ENCODE measurements around the gene CTNNAL1. TPM values are rescaled to one million over a fixed set of nuclear protein-coding genes. Genes with fewer than 3 reads are reported as not detected.

Gene CTNNAL1
- total RNA-seq, 1 donor from 2014 or later: 69.4 TPM

DNA sequence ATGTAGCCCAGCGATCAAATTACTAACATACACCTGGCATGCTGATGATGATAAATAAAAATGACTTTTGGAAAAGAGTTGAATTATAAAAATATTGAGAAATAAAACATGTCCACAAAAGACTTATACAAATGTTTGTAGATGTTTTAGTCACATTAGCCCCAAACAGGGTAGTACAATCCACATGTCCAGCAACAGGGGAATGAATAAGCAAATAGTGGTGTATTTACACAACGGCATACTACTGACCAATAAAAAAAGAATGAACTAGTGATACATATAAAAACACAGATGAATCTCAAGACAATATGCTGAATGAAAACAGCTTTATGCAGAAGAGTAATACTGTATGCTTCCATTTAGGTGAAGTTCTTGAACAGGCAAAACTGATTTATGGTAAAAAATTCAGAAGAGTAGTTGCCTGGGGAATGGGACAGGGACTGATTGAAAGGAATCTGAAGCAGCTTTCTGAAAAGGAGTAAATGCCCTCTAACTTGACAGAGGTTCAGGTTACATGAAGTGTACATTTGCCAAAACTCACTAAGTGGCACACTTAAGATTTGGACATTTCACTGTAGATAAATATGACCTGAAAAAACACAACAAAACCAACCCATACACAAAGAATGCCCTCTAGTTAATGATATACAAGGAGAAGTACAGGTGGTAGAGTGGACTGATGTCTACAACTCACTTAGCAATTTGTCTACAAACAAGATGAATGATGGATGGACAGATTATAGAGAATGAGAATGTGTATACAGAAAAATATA, 115.8 kb downstream of the CTNNAL1 start:
- DNase-seq (no peak), ATAC-seq (no peak)
- Histone ChIP-seq H3K4me3 (no peak overlapping the region), H3K9me3 (no peaks in the 10 kb centered on the region), H3K27ac (no peak overlapping the region), H3K4me1 (no peaks in the 10 kb centered on the region), H3K36me3 (peaks cover 96% of the 10 kb centered on the region), H3K27me3 (no peaks in the 10 kb centered on the region)
- intact Hi-C loops (cut with DNase I): no loop called here
- TF ChIP-seq, protein P1, sequence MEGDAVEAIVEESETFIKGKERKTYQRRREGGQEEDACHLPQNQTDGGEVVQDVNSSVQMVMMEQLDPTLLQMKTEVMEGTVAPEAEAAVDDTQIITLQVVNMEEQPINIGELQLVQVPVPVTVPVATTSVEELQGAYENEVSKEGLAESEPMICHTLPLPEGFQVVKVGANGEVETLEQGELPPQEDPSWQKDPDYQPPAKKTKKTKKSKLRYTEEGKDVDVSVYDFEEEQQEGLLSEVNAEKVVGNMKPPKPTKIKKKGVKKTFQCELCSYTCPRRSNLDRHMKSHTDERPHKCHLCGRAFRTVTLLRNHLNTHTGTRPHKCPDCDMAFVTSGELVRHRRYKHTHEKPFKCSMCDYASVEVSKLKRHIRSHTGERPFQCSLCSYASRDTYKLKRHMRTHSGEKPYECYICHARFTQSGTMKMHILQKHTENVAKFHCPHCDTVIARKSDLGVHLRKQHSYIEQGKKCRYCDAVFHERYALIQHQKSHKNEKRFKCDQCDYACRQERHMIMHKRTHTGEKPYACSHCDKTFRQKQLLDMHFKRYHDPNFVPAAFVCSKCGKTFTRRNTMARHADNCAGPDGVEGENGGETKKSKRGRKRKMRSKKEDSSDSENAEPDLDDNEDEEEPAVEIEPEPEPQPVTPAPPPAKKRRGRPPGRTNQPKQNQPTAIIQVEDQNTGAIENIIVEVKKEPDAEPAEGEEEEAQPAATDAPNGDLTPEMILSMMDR (IDR thresholded peaks at IDR 0.05): no peak

- TF ChIP-seq, protein P1 (IDR thresholded peaks at IDR 0.05): no peak
- Histone ChIP-seq H3K4me3 (no peak overlapping the region), H3K27me3 (no peaks in the 10 kb centered on the region), H3K9me3 (no peaks in the 10 kb centered on the region), H3K4me1 (no peaks in the 10 kb centered on the region), H3K27ac (no peak overlapping the region), H3K36me3 (peaks cover 99% of the 10 kb centered on the region)
- no peak for ATAC-seq
- DNase-seq: no peak
- intact Hi-C loops (cut with DNase I): no loop called here
Observed at GRCh38 chr9:108894225-108894997, 118.9 kb downstream of the CTNNAL1 start.

Small RNA genes lying within 50 kb of the gene (microRNA-seq; reads per million reads assigned to microRNA genes)
- 144 reads per million, percentile 68 among the genes with 10 or more reads in this experiment for gene MIR32 (ENCODE audit: borderline microRNAs expressed)

Other genes starting within 250 kb of the CTNNAL1 start
- gene ACTL7B, start 157.5 kb downstream of the CTNNAL1 start, total RNA-seq: not detected
- not detected for gene ACTL7A, start 151.2 kb downstream of the CTNNAL1 start, total RNA-seq
- gene ELP1, start 79.4 kb downstream of the CTNNAL1 start, total RNA-seq: 18.3 TPM
- 13.3 TPM for gene ABITRAM, start 79.1 kb downstream of the CTNNAL1 start, total RNA-seq
- 92.1 TPM for gene TMEM245, start 106.4 kb upstream of the CTNNAL1 start, total RNA-seq
- 0.09 TPM for gene FRRS1L, start 153.8 kb upstream of the CTNNAL1 start, total RNA-seq